C1 segment of cervical spinal cord (tissue), 14 donors: Measurements from ENCODE around the gene RASL12.

Source experiments
- DNase-seq, 14 donors: peaks; one replicate each; lab custom pipeline; 2025; lab: John Stamatoyannopoulos, UW

RASL12 gene

GRCh38 chr15:65092911-65093792 lies 25.4 kb upstream of the RASL12 start:
- DNase-seq, result peak in 3 of 14 donors; percentile 12 to 17 (median 13)

- no peak for DNase-seq
Measured at GRCh38 chr15:65091946-65092770, 24.4 kb upstream of the RASL12 start.

- DNase-seq, result no peak
Measured at GRCh38 chr15:65089206-65089824, 21.5 kb upstream of the RASL12 start.

GRCh38 chr15:65088643-65089021 lies 20.8 kb upstream of the RASL12 start:
- no peak for DNase-seq

GRCh38 chr15:65087873-65088642 lies 20.3 kb upstream of the RASL12 start:
- DNase-seq, result peak in 5 of 14 donors; percentile 17 to 66 (median 42)

- DNase-seq, result peak in 2 of 14 donors; percentile 16 to 46
Measured at GRCh38 chr15:65087411-65087810, 19.6 kb upstream of the RASL12 start.

GRCh38 chr15:65086680-65087111 lies 18.9 kb upstream of the RASL12 start:
- DNase-seq, result peak in 1 of 14 donors; percentile 46

- peak in 1 of 14 donors; percentile 15 for DNase-seq
Measured at GRCh38 chr15:65085990-65086679, 18.3 kb upstream of the RASL12 start.

GRCh38 chr15:65085207-65085753 lies 17.5 kb upstream of the RASL12 start:
- DNase-seq, result peak in 2 of 14 donors; percentile 24 to 77

- DNase-seq, result no peak
Measured at GRCh38 chr15:65084500-65085206, 16.9 kb upstream of the RASL12 start.

GRCh38 chr15:65083262-65083701 lies 15.5 kb upstream of the RASL12 start:
- DNase-seq, result peak in 5 of 14 donors; percentile 30 to 55 (median 34)

- DNase-seq, result no peak
Measured at GRCh38 chr15:65082303-65082953, 14.6 kb upstream of the RASL12 start.

GRCh38 chr15:65081758-65082157 lies 14.0 kb upstream of the RASL12 start:
- DNase-seq, result no peak

- DNase-seq, result peak in 3 of 14 donors; percentile 14 to 46 (median 28)
Measured at GRCh38 chr15:65081270-65081669, 13.5 kb upstream of the RASL12 start.

GRCh38 chr15:65079580-65079979 lies 11.8 kb upstream of the RASL12 start:
- no peak for DNase-seq

GRCh38 chr15:65077981-65078352 lies 10.2 kb upstream of the RASL12 start:
- peak in 1 of 14 donors; percentile 11 for DNase-seq

GRCh38 chr15:65077291-65077980 lies 9.6 kb upstream of the RASL12 start:
- no peak for DNase-seq
